Measurements from ENCODE around the gene YTHDF2.
"Not testable (repeated sequence)": the region's sequence is repeated elsewhere in the genome, so short reads cannot be mapped to it uniquely, and the experiment has no call there.

Gene YTHDF2

DNA sequence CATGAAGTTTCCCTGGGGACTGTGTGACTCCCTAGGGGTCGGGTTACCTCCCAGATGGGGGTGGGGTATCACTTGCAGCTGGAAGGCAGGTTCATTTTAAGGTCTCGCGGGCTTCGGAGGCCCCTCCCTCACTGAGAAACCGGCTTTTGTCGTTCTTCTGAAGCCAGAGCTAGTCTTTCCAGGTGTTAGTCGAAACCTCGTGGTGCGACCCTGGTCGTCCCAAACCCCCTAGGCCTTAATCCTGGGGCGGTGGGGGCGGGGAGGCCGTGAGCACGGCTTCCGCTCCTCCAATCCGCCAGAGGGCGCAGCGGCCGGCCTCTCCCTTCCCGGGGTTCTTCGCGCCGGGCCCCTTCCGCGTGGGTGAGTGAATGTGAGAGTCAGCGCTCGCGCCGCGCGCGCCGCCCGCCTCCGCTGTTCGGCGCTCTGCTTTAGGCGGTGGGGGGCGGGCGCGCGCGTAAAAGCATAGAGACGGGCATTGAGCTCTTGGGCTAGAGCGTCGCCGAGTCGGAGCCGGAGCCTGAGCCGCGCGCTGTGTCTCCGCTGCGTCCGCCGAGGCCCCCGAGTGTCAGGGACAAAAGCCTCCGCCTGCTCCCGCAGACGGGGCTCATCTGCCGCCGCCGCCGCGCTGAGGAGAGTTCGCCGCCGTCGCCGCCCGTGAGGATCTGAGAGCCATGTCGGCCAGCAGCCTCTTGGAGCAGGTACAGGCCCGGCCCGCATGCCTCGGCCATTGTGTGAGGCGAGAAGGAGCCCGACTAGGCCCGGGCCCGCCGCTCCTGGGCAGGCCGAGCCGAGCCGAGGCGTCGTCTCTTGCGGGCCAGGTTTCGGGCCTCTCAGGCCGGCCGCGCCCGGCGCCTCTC lies at the start of gene YTHDF2:
TSS of gene YTHDF2 (plus strand) at position 491 of the 857 bp plus-strand sequence. CDS start at position 672, 181 bp downstream.
- DNase-seq: peak; percentile 99

DNA sequence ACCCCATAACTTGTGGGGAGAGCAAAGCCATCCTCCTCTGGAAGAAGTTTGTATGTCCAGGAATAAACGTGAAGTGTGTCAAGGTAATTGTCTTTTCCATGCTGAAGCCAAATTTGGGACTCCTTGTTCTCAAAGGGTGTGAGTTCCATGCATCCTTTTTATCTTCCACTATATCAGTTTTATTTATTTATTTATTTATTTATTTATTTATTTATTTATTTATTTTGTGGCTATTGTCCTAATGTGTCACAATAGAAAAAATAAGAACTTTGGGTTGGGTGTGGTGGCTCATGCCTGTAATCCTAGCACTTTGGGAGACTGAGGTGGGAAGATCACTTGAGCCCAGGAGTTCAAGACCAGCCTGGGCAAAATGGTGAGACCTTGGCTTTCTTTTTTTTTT lies 45.1 kb upstream of the YTHDF2 start:
- DNase-seq: not testable (repeated sequence)

GRCh38 chr1:28703629-28704028 lies 33.1 kb upstream of the YTHDF2 start:
- DNase-seq: no peak

DNA sequence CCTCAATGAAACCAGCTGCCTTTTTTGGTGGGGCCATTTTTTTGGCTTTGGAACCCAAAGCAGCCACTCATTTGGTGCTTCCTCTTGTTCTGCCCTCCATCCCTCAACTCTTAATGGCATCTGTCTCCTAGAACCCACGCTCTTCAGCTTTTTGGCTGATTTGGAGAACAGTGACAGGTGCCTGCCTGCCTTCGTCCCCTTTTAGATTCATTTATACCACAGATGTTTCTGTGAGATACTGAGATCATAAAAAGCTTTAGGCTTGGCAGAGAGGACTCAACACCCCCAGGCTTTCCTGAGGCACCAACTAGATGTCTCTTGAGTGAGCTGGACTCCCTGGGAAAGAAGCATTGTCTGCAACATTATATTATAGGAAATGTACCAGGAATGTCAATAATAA lies 20.4 kb upstream of the YTHDF2 start:
- no peak for DNase-seq

DNA sequence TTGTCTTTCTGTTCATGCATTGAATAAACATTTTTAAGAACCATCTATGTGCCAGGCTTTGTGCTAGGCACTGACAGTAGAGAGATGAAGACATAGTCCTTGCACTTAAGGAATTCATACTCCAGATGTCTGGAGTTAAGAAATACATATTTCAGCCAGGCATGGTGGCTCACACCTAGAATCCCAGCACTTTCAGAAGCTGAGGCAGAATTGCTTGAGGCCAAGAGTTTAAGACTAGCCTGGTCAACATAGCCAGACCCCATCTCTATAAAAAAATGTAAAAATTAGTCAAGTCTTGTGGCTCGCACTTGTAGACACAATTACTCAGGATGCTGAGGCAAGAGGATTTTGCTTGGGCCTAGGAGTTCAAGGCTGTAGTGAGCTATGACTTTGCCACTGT lies 18.6 kb upstream of the YTHDF2 start:
- no peak for DNase-seq

DNA sequence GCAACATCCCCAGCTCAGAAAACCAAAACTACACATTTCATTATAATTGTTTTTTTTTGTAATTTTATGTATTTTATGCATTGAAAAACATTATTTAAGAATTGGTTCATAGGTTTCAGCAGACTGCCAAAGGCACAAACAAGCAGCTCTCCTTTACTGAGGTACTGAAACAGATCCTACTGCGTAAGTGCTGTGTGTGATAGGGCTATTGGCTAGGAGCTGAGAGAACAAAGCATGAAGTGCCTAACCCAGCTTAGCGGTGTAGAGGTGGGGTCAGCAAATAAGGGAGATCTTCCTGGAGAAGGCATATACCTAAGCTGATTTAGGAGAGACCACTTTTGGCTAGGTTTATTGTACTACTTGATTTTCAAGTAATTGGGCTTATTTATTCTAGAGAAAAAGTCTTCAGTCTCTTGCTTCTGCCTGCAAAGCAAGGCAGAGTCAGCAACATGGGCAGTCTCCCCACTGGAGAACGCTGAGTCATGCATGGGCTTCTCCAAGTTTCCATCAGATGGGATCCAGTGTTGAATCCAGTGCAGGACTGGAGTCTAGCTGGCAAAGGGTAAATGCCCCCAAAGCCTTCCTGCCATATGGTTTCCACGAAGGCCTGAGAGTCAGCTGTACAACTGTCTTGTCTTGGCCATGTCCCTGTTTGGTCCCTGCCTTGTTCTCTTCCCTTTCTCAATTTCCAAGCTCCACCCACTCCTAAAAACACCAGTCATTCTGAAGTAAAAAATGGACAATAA lies 18.0 kb upstream of the YTHDF2 start:
- DNase-seq: no peak

DNA sequence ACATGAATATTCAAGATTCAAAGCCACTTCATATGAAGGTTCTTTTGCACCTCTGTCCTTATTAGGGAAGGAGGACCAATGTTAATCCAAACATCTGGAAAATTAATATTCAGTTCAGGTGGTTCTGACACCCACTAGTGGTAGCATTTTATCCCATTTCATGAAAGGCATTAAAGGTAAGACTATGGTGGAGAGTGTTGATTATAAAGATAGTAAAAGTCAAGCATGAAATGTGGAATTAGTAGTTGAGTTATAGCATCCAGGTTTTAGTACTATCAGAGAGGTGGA lies 17.5 kb upstream of the YTHDF2 start:
- no peak for DNase-seq

GRCh38 chr1:28720376-28720775 lies 16.4 kb upstream of the YTHDF2 start:
- DNase-seq: no peak

DNA sequence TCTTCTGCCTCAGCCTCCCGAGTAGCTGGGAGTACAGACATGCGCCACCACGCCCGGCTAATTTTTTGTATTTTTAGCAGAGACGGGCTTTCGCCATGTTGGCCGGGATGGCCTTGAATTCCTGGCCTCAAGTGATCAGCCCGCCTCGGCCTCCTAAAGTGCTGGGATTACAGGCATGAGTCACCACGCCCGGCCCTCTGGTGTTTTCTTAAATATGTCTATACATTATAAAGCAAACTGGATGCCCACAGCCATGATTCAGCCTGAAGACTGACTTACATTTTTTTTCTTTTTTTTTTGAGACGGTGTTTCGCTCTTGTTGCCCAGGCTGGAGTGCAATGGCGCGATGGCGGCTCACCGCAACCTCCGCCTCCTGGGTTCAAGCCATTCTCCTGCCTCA lies 14.8 kb upstream of the YTHDF2 start:
- DNase-seq: not testable (repeated sequence)

DNA sequence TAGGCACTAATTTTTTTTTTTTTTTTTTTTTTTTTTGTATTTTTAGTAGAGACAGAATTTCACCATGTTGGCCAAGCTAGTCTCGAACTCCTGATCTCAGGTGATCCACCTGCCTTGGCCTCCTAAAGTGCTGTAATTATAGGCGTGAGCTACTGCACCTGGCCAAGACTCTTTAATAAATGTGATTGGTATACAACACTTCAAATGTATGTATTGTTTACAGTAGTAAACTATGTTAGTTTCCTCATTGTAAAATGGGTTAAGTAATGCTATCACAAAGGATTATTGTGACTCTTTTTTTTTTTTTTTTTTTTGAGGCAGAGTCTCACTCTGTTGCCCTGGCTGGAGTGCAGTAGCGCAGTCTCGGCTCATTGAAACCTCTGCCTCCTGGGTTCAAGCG lies 11.4 kb upstream of the YTHDF2 start:
- not testable (repeated sequence) for DNase-seq

DNA sequence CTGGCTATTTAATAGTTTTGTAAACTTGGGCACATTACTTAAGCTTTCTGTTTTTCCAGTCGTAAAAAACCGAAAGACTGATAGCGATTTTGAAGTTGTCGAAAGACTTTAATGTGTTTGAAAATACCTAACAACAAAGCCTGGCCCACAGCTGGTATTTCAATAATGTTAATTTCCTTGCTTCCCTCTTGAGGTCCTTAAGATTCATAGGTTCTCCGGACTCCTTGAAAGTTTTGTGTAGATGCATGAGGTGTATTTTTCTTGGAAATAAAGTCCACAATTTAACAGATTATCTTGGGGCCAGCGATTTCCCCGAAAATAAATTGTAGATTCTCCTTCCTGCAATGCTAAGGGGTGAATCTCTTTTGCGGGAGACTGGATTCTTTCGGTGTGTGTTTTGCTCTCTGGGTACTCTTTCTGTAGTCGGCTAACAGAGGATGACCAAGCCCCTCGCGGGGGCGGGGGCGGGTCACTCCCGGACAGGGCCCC lies 735 bp upstream of the YTHDF2 start:
- DNase-seq: no peak

GRCh38 chr1:28737307-28738132 lies 780 bp downstream of the YTHDF2 start:
- peak; percentile 50 for DNase-seq

DNA sequence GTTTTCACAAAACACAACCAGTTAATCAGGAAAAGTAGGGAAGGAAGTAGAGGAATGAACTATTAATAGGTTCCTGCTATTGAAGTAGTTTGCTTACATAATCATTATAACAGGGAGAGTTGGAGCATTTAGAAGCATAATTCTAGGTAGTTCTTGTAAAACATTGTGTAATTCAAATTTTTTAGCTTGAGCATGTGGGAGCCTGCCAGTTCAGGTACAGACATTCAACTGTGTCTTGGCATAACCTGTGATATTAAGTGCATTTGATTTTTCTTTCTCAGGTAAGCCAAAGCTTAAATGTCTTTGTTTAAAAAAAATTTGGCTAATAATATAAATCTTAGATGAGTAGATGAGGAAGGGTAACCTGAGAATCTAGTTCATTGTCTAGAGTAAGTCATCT lies 3.4 kb downstream of the YTHDF2 start:
- no peak for DNase-seq

GRCh38 chr1:28744184-28744583 lies 7.4 kb downstream of the YTHDF2 start:
- no peak for DNase-seq

GRCh38 chr1:28745653-28746173 lies 9.0 kb downstream of the YTHDF2 start:
- no peak for DNase-seq

DNA sequence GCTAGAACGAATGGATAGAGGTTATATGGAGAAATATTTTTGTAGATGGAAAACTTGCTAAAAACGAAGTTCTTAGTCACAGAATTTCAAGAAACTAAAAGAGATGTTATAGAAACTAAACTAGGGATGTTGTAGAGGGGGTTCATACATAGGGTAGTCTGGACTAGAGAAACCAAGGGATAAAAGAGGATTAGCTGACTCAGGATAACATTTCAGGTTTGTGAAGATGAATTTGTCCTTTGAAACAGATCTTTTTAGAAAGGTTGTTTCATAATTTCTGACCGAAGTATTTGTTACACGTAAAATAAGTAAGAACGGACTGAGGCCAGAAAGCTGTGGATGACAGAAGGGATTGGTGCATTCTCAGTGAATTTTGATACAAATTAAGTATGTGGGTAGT lies 13.6 kb downstream of the YTHDF2 start:
- no peak for DNase-seq

- not testable (repeated sequence) for DNase-seq
Measured at GRCh38 chr1:28750771-28751294, 14.1 kb downstream of the YTHDF2 start.

DNA sequence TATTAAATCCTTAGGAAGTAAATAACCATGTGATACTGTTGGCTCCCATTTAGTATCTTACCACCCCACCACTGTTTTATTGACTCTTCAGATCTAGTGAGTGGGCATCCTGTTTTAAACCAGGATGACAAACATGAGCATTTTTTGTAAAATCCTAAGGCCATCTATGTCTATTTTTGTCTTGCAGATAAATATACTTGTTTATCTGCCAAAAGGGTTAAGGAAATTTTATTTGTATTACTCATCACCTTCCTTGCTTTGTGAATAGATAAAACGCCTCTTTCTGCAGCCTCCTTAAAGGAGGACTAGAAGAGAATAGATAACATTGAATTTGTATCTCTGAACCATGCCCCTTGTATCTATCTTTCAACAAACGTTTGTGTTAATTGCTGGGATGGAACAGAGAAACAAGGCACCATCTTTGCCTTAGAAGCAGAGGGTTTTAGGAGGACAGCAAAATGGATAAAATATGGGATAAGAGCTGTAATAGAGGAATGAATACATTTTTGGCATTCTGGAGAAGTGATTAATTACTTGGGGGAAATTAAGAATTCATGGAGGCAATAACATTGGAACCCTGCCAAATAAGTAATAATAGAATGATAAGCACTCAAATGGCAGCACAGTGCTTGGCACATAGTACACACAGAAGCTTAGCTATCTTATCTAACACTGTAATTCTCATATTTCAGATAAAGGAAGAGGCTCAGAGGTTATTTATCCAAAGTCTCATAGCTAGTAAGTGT lies 14.7 kb downstream of the YTHDF2 start:
- no peak for DNase-seq

GRCh38 chr1:28755701-28756100 lies 19.0 kb downstream of the YTHDF2 start:
- DNase-seq: no peak

DNA sequence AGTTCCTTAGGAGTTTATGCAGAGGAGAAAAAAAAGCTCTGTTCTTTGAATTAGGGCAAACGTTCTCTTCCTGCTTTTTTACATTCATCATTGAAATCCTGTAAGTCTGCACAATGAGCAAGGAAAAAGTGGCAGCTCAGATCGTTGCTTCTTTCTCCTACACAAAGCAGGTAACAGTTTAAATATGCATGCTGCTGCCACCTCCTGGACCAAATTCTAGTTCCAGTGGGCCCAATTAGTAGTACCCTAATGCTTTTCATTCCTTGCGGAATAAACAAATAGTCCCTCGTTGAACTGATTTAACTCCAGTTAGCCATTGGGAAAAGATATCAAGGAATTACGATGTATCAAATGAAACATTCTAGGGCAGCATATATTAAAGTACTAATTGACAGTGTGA lies 20.1 kb downstream of the YTHDF2 start:
- DNase-seq: no peak

GRCh38 chr1:28758420-28758819 lies 21.7 kb downstream of the YTHDF2 start:
- DNase-seq: no peak

GRCh38 chr1:28759257-28759656 lies 22.5 kb downstream of the YTHDF2 start:
- no peak for DNase-seq
